Stimulated activated naive CD8-positive, alpha-beta T cell treated with anti-CD3 and anti-CD28 coated beads, Interleukin-15, amount 100 ng/mL, for 72 hours (primary cell): Measurements from ENCODE around the gene HPRT1.
A peak's percentile ranks its signal among the peaks of the same experiment; 100 is the strongest.

ENCODE experiments used
- ATAC-seq: fragments of 150-1000 bp; cut with Tn5 transposase; 2 replicates; pipeline ENCODE4 v1.10.0; 2021; ENCODE audit warnings: mild to moderate bottlenecking, moderate library complexity
- DNase-seq, 2 donors: peaks; one replicate each; pipeline ENCODE4 v3.0.0; 2021 to 2022
- H3K27ac Mint-ChIP-seq, 2 donors: one replicate each; pipeline ENCODE4 v1.8.0; 2022; ENCODE audit warnings: mild to moderate bottlenecking in 2 of 2, mixed read lengths in 2 of 2, moderate library complexity in 2 of 2
- H3K27me3 Mint-ChIP-seq: one replicate; pipeline ENCODE4 v1.8.0; 2022; ENCODE audit warnings: mixed read lengths
- H3K4me1 Mint-ChIP-seq: one replicate; pipeline ENCODE4 v1.8.0; 2022; ENCODE audit warnings: mild to moderate bottlenecking, mixed read lengths
- H3K4me3 Mint-ChIP-seq, 2 donors: one replicate each; pipeline ENCODE4 v1.8.0; 2022; ENCODE audit warnings: mild to moderate bottlenecking in 2 of 2, mixed read lengths in 2 of 2, moderate library complexity in 1 of 2
- H3K9me3 Mint-ChIP-seq, 2 donors: one replicate each; pipeline ENCODE4 v1.8.0; 2022; ENCODE audit warnings: mixed read lengths in 2 of 2

Gene HPRT1

DNA sequence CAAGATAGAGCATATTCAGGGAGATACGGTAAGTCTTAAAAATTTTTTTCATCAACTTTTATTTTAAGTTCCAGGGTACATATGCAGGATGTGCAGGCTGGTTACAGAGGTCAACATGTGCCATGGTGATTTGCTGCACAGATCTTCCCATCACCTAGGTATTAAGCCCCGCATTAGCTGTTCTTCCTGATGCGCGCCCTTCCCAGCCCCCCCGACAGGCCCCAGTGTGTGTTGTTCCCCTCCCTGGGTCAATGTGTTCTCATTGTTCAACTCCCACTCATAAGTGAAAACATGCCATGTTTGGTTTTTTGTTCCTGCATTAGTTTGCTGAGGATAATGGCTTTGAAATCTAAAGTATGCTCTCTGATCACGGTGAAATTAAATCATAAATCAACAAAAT is 64.2 kb downstream of the HPRT1 start:
- Mint-ChIP-seq H3K4me3 (no peak overlapping the region), H3K4me1 (peaks cover 9% of the 10 kb centered on the region), H3K27me3 (no peaks in the 10 kb centered on the region), H3K9me3 (no peaks in the 10 kb centered on the region), H3K27ac (no peak overlapping the region)
- ATAC-seq (no peak), DNase-seq (no peak)

GRCh38 chrX:134525086-134525792 is 65.3 kb downstream of the HPRT1 start:
- Mint-ChIP-seq H3K4me3 (no peak overlapping the region), H3K4me1 (peaks cover 9% of the 10 kb centered on the region), H3K27me3 (no peaks in the 10 kb centered on the region), H3K9me3 (no peaks in the 10 kb centered on the region), H3K27ac (no peak overlapping the region)
- ATAC-seq (no peak), DNase-seq (no peak)

GRCh38 chrX:134526399-134526798 is 66.4 kb downstream of the HPRT1 start:
- DNase-seq (no peak), ATAC-seq (no peak)
- Mint-ChIP-seq H3K9me3 (no peaks in the 10 kb centered on the region), H3K27me3 (no peaks in the 10 kb centered on the region), H3K4me1 (peaks cover 9% of the 10 kb centered on the region), H3K27ac (no peak overlapping the region), H3K4me3 (no peak overlapping the region)

- H3K4me3 Mint-ChIP-seq, result no peak overlapping the region
- H3K4me1 Mint-ChIP-seq, result no peaks in the 10 kb centered on the region
- H3K9me3 Mint-ChIP-seq, result no peaks in the 10 kb centered on the region
These were observed 69.0 kb downstream of the HPRT1 start for GRCh38 chrX:134528960-134529359.

GRCh38 chrX:134529481-134529880 is 69.5 kb downstream of the HPRT1 start:
- DNase-seq (no peak), ATAC-seq (no peak)
- H3K4me1 Mint-ChIP-seq, result no peaks in the 10 kb centered on the region
- no peaks in the 10 kb centered on the region for H3K9me3 Mint-ChIP-seq
- H3K4me3 Mint-ChIP-seq, result no peak overlapping the region
- no peaks in the 10 kb centered on the region for H3K27me3 Mint-ChIP-seq
- H3K27ac Mint-ChIP-seq, result no peak overlapping the region

More at GRCh38 chrX:134528960-134529359, 69.0 kb downstream of the HPRT1 start:
- Mint-ChIP-seq H3K27me3 (no peaks in the 10 kb centered on the region), H3K27ac (no peak overlapping the region)
- ATAC-seq (no peak), DNase-seq (no peak)

DNA sequence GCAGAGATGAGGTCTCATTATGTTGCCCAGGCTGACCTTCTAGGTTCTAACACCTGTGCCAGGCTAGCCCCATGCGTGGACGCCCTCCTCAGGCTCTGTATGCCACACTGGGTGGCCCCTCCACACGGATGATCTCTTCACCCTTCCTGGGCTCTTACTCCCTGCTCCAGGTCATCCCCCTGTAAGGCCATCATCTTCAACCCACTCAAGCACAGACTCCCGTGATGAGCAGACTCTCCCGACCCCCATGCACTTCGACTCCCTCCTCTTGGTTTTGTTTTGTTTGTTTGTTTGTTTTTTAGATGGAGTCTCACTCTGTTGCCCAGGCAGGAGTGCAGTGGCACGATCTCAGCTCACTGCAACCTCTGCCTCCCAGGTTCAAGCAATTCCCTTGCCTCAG is 70.9 kb downstream of the HPRT1 start:
- ATAC-seq (no peak), DNase-seq (no peak)
- Mint-ChIP-seq H3K27ac (no peak overlapping the region), H3K9me3 (no peaks in the 10 kb centered on the region), H3K4me3 (no peak overlapping the region), H3K4me1 (no peaks in the 10 kb centered on the region), H3K27me3 (no peaks in the 10 kb centered on the region)

- no peaks in the 10 kb centered on the region for H3K4me1 Mint-ChIP-seq
- no peak overlapping the region for H3K27ac Mint-ChIP-seq
- H3K4me3 Mint-ChIP-seq, result no peak overlapping the region
- no peaks in the 10 kb centered on the region for H3K9me3 Mint-ChIP-seq
- ATAC-seq (no peak), DNase-seq (no peak)
- H3K27me3 Mint-ChIP-seq, result no peaks in the 10 kb centered on the region
These were observed 73.4 kb downstream of the HPRT1 start for GRCh38 chrX:134533352-134533751.

DNA sequence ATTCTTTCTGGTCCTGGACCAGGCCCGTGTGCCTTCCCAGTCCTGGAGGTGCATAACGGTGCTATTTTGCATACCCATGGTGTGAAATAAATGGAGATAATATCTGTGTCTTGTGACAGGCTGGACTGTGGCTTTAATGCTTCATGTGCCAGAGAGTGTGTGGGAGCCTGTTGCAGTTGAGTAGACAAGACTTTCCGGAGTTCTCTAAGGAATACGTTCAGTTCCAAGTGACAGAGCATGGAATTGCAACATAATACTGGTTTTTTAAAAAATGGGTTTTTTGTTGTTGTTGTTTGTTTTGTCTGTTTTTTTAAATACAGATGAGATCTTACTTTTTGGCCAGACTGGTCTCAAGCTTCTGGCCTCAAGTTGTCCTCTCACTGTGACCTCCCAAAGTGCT is 74.0 kb downstream of the HPRT1 start:
- Mint-ChIP-seq H3K4me3 (no peak overlapping the region), H3K27me3 (no peaks in the 10 kb centered on the region), H3K4me1 (no peaks in the 10 kb centered on the region), H3K9me3 (no peaks in the 10 kb centered on the region), H3K27ac (no peak overlapping the region)
- DNase-seq, result no peak
- no peak for ATAC-seq

- peaks cover 2% of the 10 kb centered on the region for H3K4me1 Mint-ChIP-seq
- H3K27me3 Mint-ChIP-seq, result no peaks in the 10 kb centered on the region
- H3K27ac Mint-ChIP-seq, result no peak overlapping the region
- DNase-seq (no peak), ATAC-seq (no peak)
- H3K9me3 Mint-ChIP-seq, result no peaks in the 10 kb centered on the region
- no peak overlapping the region for H3K4me3 Mint-ChIP-seq
These were observed 77.4 kb downstream of the HPRT1 start for GRCh38 chrX:134537179-134537955.

DNA sequence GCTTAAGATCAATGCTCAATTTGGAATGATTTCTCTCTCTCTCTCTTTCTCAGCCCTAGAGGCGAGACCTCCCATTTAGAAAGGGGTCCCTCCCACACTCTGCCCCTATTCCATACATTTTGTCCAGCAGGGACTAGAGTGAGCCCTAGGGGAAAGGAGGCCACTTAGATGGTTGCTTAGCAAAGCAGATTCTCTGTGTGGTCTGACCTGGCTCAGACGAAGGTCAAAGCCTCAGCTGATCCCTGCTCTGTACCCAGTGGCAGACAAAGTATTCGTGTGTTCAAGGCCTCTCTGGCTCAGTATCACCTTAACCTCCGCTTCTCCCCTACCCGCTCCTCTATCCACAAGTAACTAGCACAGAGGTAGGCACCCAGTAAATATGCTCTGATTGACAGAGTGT is 78.4 kb downstream of the HPRT1 start:
- no peak overlapping the region for H3K27ac Mint-ChIP-seq
- no peak overlapping the region for H3K4me3 Mint-ChIP-seq
- H3K9me3 Mint-ChIP-seq, result no peaks in the 10 kb centered on the region
- ATAC-seq (no peak), DNase-seq (no peak)
- H3K27me3 Mint-ChIP-seq, result no peaks in the 10 kb centered on the region
- peaks cover 7% of the 10 kb centered on the region for H3K4me1 Mint-ChIP-seq

GRCh38 chrX:134541906-134542305 is 81.9 kb downstream of the HPRT1 start:
- H3K9me3 Mint-ChIP-seq, result no peaks in the 10 kb centered on the region
- no peak for DNase-seq
- ATAC-seq, result no peak
- peaks cover 22% of the 10 kb centered on the region for H3K27me3 Mint-ChIP-seq
- peaks cover 13% of the 10 kb centered on the region for H3K4me1 Mint-ChIP-seq
- no peak overlapping the region for H3K27ac Mint-ChIP-seq
- H3K4me3 Mint-ChIP-seq, result no peak overlapping the region

GRCh38 chrX:134542485-134542884 is 82.5 kb downstream of the HPRT1 start:
- no peak for DNase-seq
- peaks cover 22% of the 10 kb centered on the region for H3K27me3 Mint-ChIP-seq

GRCh38 chrX:134543288-134543687 is 83.3 kb downstream of the HPRT1 start:
- DNase-seq, result no peak

More at GRCh38 chrX:134542485-134542884, 82.5 kb downstream of the HPRT1 start:
- no peak overlapping the region for H3K27ac Mint-ChIP-seq
- ATAC-seq, result peak; percentile 45
- H3K4me1 Mint-ChIP-seq, result peaks cover 13% of the 10 kb centered on the region
- H3K4me3 Mint-ChIP-seq, result no peak overlapping the region
- H3K9me3 Mint-ChIP-seq, result no peaks in the 10 kb centered on the region

GRCh38 chrX:134544135-134544512 is 84.2 kb downstream of the HPRT1 start:
- H3K9me3 Mint-ChIP-seq, result no peaks in the 10 kb centered on the region

More at GRCh38 chrX:134543288-134543687, 83.3 kb downstream of the HPRT1 start:
- Mint-ChIP-seq H3K4me3 (no peak overlapping the region), H3K27me3 (peaks cover 25% of the 10 kb centered on the region), H3K27ac (no peak overlapping the region), H3K4me1 (peaks cover 15% of the 10 kb centered on the region), H3K9me3 (no peaks in the 10 kb centered on the region)
- no peak for ATAC-seq

GRCh38 chrX:134544513-134545151 is 84.7 kb downstream of the HPRT1 start:
- Mint-ChIP-seq H3K27me3 (peaks cover 39% of the 10 kb centered on the region), H3K9me3 (no peaks in the 10 kb centered on the region), H3K27ac (no peak overlapping the region), H3K4me3 (peak overlapping the region; percentile 63 to 79), H3K4me1 (peaks cover 25% of the 10 kb centered on the region)
- DNase-seq (peak in 1 of 2 donors; percentile 1), ATAC-seq (no peak)

More at GRCh38 chrX:134544135-134544512, 84.2 kb downstream of the HPRT1 start:
- peaks cover 34% of the 10 kb centered on the region for H3K27me3 Mint-ChIP-seq
- DNase-seq (no peak), ATAC-seq (no peak)
- H3K4me3 Mint-ChIP-seq, result no peak overlapping the region
- peaks cover 23% of the 10 kb centered on the region for H3K4me1 Mint-ChIP-seq
- H3K27ac Mint-ChIP-seq, result no peak overlapping the region

DNA sequence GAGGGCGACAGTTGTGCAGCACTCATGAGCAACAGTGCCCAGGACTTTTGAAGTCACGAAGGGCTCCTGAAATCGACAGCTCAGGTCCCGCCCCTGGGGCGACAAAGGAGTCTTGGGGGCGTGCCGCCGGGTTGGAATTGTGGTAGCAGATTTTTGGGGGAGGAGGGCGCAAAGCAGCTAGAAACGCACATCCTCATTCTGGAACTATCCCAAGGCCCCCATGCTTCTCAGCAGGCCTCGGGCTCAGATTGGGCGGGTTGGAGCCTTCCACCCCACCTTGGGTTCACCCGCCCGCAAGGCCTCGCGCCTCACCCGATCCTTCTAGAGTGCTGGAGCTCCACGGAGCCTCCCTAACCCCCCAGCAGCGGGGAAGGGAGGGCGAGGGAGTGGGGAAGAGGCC is 85.5 kb downstream of the HPRT1 start:
- ATAC-seq, result no peak
- H3K4me1 Mint-ChIP-seq, result peaks cover 33% of the 10 kb centered on the region
- peak overlapping the region in 1 of 2 donors; percentile 45 for H3K4me3 Mint-ChIP-seq
- peaks cover 48% of the 10 kb centered on the region for H3K27me3 Mint-ChIP-seq
- no peak overlapping the region for H3K27ac Mint-ChIP-seq
- no peak for DNase-seq
- H3K9me3 Mint-ChIP-seq, result no peaks in the 10 kb centered on the region
